Thyroid gland (tissue), 4 donors: ENCODE measurements around the gene KLK2. TPM values are rescaled to one million over a fixed set of nuclear protein-coding genes. Genes with fewer than 3 reads are reported as not detected.
A peak's percentile ranks its signal among the peaks of the same experiment; 100 is the strongest.

Source experiments
- DNase-seq, 2 donors: peaks; one replicate each; pipeline ENCODE4 v3.0.0-alpha.2; 2019
- H3K27ac ChIP-seq, 3 donors: fragments of 200-600 bp; sonication (generic); 1 replicate in 2 of 3; 2 replicates in 1 of 3; pipeline ENCODE4 v1.5.1; 2016 to 2019; ENCODE audit warnings: mild to moderate bottlenecking in 1 of 3, moderate library complexity in 1 of 3
- H3K27me3 ChIP-seq: fragments of 200-600 bp; sonication (generic); one replicate; pipeline ENCODE4 v1.5.1; 2019
- H3K36me3 ChIP-seq, 2 donors: fragments of 200-600 bp; sonication (generic); one replicate each; pipeline ENCODE4 v1.5.1; 2016 to 2019
- H3K4me1 ChIP-seq, 2 donors: fragments of 200-600 bp; sonication (generic); one replicate each; pipeline ENCODE4 v1.5.1; 2017 to 2019
- H3K4me3 ChIP-seq, 3 donors: fragments of 200-600 bp; sonication (generic); replicated peaks in 1 of 3; 1 replicate in 2 of 3; 2 replicates in 1 of 3; pipeline ENCODE4 v1.5.1; 2016; ENCODE audit warnings: mild to moderate bottlenecking in 1 of 3
- H3K9me3 ChIP-seq: fragments of 200-600 bp; sonication (generic); one replicate; pipeline ENCODE4 v1.5.1; 2017
- CTCF ChIP-seq, 6 experiments: fragments of 200-600 bp in 3 of 6; fragments of 450-650 bp in 3 of 6; sonication (generic) in 3 of 6; IDR thresholded peaks; one replicate each; pipeline ENCODE4 v1.5.1; 2016 to 2019; ENCODE audit warnings: antibody characterized with exemption in 6 of 6, mild to moderate bottlenecking in 2 of 6, inconsistent platforms in 1 of 6, moderate library complexity in 1 of 6
- POLR2A ChIP-seq, 2 donors: fragments of 450-650 bp; IDR thresholded peaks; one replicate each; pipeline ENCODE4 v1.6.1; 2017; ENCODE audit warnings: antibody characterized with exemption in 2 of 2, mild to moderate bottlenecking in 2 of 2, moderate library complexity in 1 of 2
- WGBS, 2 donors: methylation state at CpG; one replicate each; pipeline ENCODE4 v1.1.5; 2017; 5-methylcytosine and 5-hydroxymethylcytosine counted together
- intact Hi-C: fragments of 100-400 bp; cut with DNase I; formaldehyde crosslinking; loops from one replicate; pipeline ENCODE4 v1.15.1; 2023
- total RNA-seq, 4 donors: library from RNA; depleted of rRNA; stranded (reverse); fragments of >200 nt; gene quantifications; one replicate each; pipeline ENCODE4 v1.2.3, GENCODE V29; 2016

The KLK2 gene
- total RNA-seq, 4 donors from 2014 or later: 2.8 to 11.0 (median 5.0) TPM

DNA sequence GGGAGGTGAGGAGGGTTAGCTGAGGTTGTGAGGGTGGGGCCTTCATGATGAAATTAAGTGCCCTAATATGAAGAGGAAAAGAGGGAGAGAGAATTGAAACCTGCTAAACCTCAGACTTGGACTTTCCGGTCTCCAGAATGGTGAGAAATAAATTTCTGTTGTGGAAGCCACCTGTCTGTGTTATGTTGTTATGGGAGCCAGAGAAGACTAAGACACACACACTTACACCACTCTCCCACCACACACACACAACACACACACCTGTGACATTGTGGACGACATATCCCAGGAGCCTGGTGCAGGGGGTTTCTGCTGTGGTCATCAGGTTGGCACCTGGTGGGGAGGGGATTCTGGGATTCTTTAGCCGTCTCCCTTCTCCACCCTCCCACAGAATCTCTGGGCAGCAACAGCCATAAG lies 24.0 kb downstream of the KLK2 start:
- Histone ChIP-seq H3K27ac (peak overlapping the region; percentile 72 to 98 (median 86)), H3K9me3 (no peaks in the 10 kb centered on the region), H3K27me3 (no peaks in the 10 kb centered on the region), H3K4me3 (no peak overlapping the region), H3K36me3 (no peaks in the 10 kb centered on the region), H3K4me1 (peaks cover 9 to 14% of the 10 kb centered on the region in 2 donors)
- TF ChIP-seq CTCF (IDR thresholded peaks at IDR 0.05) (no peak), POLR2A (IDR thresholded peaks at IDR 0.05) (no peak)
- no peak for DNase-seq
- WGBS, 2 donors: 59 to 84% methylated on average over 3 of the region's 3 CpGs
- intact Hi-C loops: no loop called here

- Histone ChIP-seq H3K36me3 (no peaks in the 10 kb centered on the region), H3K4me1 (peaks cover 9 to 14% of the 10 kb centered on the region in 2 donors), H3K4me3 (no peak overlapping the region), H3K27me3 (no peaks in the 10 kb centered on the region), H3K9me3 (no peaks in the 10 kb centered on the region), H3K27ac (peak overlapping the region; percentile 72 to 98 (median 86))
- TF ChIP-seq POLR2A (IDR thresholded peaks at IDR 0.05): no peak
- no peak for TF ChIP-seq CTCF (IDR thresholded peaks at IDR 0.05)
- DNase-seq: no peak
- WGBS, 2 donors: 87 to 90% methylated on average over 3 of the region's 3 CpGs
- intact Hi-C loops: no loop called here
These were observed 24.4 kb downstream of the KLK2 start for GRCh38 chr19:50897612-50898011.

DNA sequence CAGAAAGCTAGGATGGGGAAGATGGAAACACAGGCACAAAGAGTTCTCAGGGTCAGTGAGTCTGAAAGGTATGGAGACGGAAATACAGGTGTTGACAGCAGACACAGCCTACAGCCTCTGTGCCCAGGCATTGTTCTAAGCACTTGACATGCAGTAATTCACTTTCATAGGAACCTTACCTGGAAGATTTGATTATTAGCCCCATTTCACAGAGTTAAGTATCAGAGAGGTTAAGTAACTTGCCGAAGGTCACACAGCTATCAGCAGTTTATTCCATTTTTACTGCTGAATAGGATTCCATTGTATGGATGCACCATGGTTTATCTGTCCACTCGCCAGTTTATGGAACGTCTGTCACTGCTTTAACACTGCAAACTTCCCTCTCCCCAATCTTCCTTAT lies 24.8 kb downstream of the KLK2 start:
- Histone ChIP-seq H3K27ac (peak overlapping the region in 2 of 3 donors; percentile 86 to 98), H3K36me3 (no peaks in the 10 kb centered on the region), H3K9me3 (no peaks in the 10 kb centered on the region), H3K27me3 (no peaks in the 10 kb centered on the region), H3K4me3 (no peak overlapping the region), H3K4me1 (peaks cover 9 to 14% of the 10 kb centered on the region in 2 donors)
- no peak for DNase-seq
- 86 to 92% methylated on average over 4 of the region's 4 CpGs for WGBS, 2 donors
- intact Hi-C loops: no loop called here
- TF ChIP-seq POLR2A (IDR thresholded peaks at IDR 0.05): no peak
- no peak for TF ChIP-seq CTCF (IDR thresholded peaks at IDR 0.05)

- Histone ChIP-seq H3K27me3 (no peaks in the 10 kb centered on the region), H3K9me3 (no peaks in the 10 kb centered on the region), H3K36me3 (no peaks in the 10 kb centered on the region), H3K4me3 (no peak overlapping the region), H3K4me1 (peaks cover 9 to 14% of the 10 kb centered on the region in 2 donors), H3K27ac (no peak overlapping the region)
- 78 to 91% methylated on average over 3 of the region's 3 CpGs for WGBS, 2 donors
- intact Hi-C loops: no loop called here
- DNase-seq: no peak
- TF ChIP-seq POLR2A (IDR thresholded peaks at IDR 0.05) (no peak), CTCF (IDR thresholded peaks at IDR 0.05) (no peak)
These were observed 26.3 kb downstream of the KLK2 start for GRCh38 chr19:50899569-50899968.

GRCh38 chr19:50902640-50903039 lies 29.4 kb downstream of the KLK2 start:
- TF ChIP-seq CTCF (IDR thresholded peaks at IDR 0.05) (no peak), POLR2A (IDR thresholded peaks at IDR 0.05) (no peak)
- intact Hi-C loops: no loop called here
- Histone ChIP-seq H3K9me3 (no peaks in the 10 kb centered on the region), H3K27me3 (no peaks in the 10 kb centered on the region), H3K36me3 (no peaks in the 10 kb centered on the region), H3K4me1 (no peaks in the 10 kb centered on the region), H3K27ac (no peak overlapping the region), H3K4me3 (no peak overlapping the region)
- DNase-seq: no peak
- 70 to 71% methylated on average over 4 of the region's 4 CpGs for WGBS, 2 donors
